Naive thymus-derived CD8-positive, alpha-beta T cell (primary cell): ENCODE data around the gene CELSR2. TPM values are rescaled to one million over a fixed set of nuclear protein-coding genes. Genes with fewer than 3 reads are reported as not detected.
A peak's percentile ranks its signal among the peaks of the same experiment; 100 is the strongest.

Source experiments
- ATAC-seq, 2 donors: fragments of 150-1000 bp; cut with Tn5 transposase in 1 of 2; sonication (Bioruptor Pico), chemical (Tn5 transposase) in 1 of 2; 1 replicate in 1 of 2; 2 replicates in 1 of 2; pipeline ENCODE4 v1.10.0; 2021; ENCODE audit warnings: mild to moderate bottlenecking in 2 of 2, moderate library complexity in 2 of 2
- POLR2A ChIA-PET: fragments of 350-600 bp; sonication (Branson Sonifier 250); formaldehyde crosslinking; loops from one replicate; lab custom pipeline; 2021; ENCODE audit warnings: antibody characterized with exemption; lab: Charles Lee
- DNase-seq, 10 donors: peaks; one replicate each; pipeline versions ENCODE4 v3.0.0 to v3.0.0-alpha.2; 2020 to 2022
- H3K27ac Mint-ChIP-seq, 10 donors: one replicate each; pipeline ENCODE4 v1.8.0; 2020 to 2022; ENCODE audit warnings: mild to moderate bottlenecking in 10 of 10, mixed read lengths in 10 of 10, moderate library complexity in 4 of 10, inconsistent platforms in 1 of 10
- H3K27me3 Mint-ChIP-seq, 5 donors: one replicate each; pipeline ENCODE4 v1.8.0; 2021 to 2022; ENCODE audit warnings: mixed read lengths in 5 of 5
- H3K36me3 Mint-ChIP-seq, 3 donors: one replicate each; pipeline ENCODE4 v1.8.0; 2020 to 2022; ENCODE audit warnings: mixed read lengths in 3 of 3, mild to moderate bottlenecking in 2 of 3, inconsistent platforms in 1 of 3
- H3K4me1 Mint-ChIP-seq, 4 donors: one replicate each; pipeline ENCODE4 v1.8.0; 2021 to 2022; ENCODE audit warnings: mixed read lengths in 4 of 4
- H3K4me3 Mint-ChIP-seq, 10 donors: one replicate each; pipeline ENCODE4 v1.8.0; 2020 to 2022; ENCODE audit warnings: mild to moderate bottlenecking in 10 of 10, mixed read lengths in 10 of 10, moderate library complexity in 6 of 10, inconsistent platforms in 1 of 10
- H3K9me3 Mint-ChIP-seq, 9 donors: one replicate each; pipeline ENCODE4 v1.8.0; 2020 to 2022; ENCODE audit warnings: mixed read lengths in 9 of 9, mild to moderate bottlenecking in 3 of 9, inconsistent platforms in 1 of 9, moderate library complexity in 1 of 9
- polyA plus RNA-seq, 3 donors: library from polyadenylated mRNA; unstranded; fragments of 300-500 nt; fragmentation: Illumina TruSeq; gene quantifications; one replicate each; pipeline ENCODE4 v1.2.3, GENCODE V29; 2021
- total RNA-seq, 8 experiments: library from RNA in 2 of 8; stranded (reverse) in 2 of 8; gene quantifications; one replicate each; pipeline ENCODE4 v1.2.3 and lab custom pipeline; 2021 to 2026

The CELSR2 gene
- total and polyA plus RNA-seq, 5 experiments from 2014 or later: 0.20 to 6.8 (median 0.94) TPM

DNA sequence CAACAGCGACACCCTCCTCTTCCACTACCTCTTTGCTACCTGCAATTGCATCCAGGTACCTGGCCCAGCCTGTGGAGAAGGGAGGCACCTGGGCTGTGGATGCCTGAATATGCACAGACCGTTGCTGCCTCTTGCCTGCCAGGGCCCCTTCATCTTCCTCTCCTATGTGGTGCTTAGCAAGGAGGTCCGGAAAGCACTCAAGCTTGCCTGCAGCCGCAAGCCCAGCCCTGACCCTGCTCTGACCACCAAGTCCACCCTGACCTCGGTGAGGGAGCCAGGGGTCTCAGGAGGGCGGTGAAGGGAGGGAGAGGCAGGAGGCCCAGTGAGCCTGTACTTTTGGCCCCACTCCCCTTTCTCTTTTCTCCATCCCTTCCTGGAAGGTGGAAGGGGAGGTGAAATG, 22.1 kb downstream of the CELSR2 start:
- Mint-ChIP-seq H3K27ac (no peak overlapping the region), H3K4me3 (no peak overlapping the region), H3K9me3 (no peaks in the 10 kb centered on the region), H3K27me3 (no peaks in the 10 kb centered on the region), H3K36me3 (peaks cover 0 to 12% (median 0%) of the 10 kb centered on the region in 3 donors), H3K4me1 (peaks cover 0 to 10% (median 2%) of the 10 kb centered on the region in 4 donors)
- ATAC-seq: no peak
- peak in 1 of 10 donors; percentile 41 for DNase-seq
- POLR2A ChIA-PET: interaction anchor here (1.1 kb wide), 1 partner anchor 25 kb away, joined by 4 read pairs; no protein-coding TSS in a partner anchor

- ATAC-seq (no peak), DNase-seq (peak in 1 of 10 donors; percentile 36)
- Mint-ChIP-seq H3K36me3 (peaks cover 0 to 12% (median 0%) of the 10 kb centered on the region in 3 donors), H3K4me1 (peaks cover 2 to 12% (median 4%) of the 10 kb centered on the region in 4 donors), H3K9me3 (no peaks in the 10 kb centered on the region), H3K27ac (peak overlapping the region in 1 of 10 donors; percentile 76), H3K27me3 (no peaks in the 10 kb centered on the region), H3K4me3 (no peak overlapping the region)
- POLR2A ChIA-PET: no interaction called here
These were observed 22.9 kb downstream of the CELSR2 start for GRCh38 chr1:109272021-109272799.

GRCh38 chr1:109272831-109273547, 23.6 kb downstream of the CELSR2 start:
- POLR2A ChIA-PET: no interaction called here
- peak in 1 of 10 donors; percentile 53 for DNase-seq
- Mint-ChIP-seq H3K4me1 (peaks cover 4 to 14% (median 5%) of the 10 kb centered on the region in 4 donors), H3K36me3 (peaks cover 0 to 12% (median 0%) of the 10 kb centered on the region in 3 donors), H3K4me3 (no peak overlapping the region), H3K9me3 (no peaks in the 10 kb centered on the region), H3K27ac (no peak overlapping the region), H3K27me3 (no peaks in the 10 kb centered on the region)
- no peak for ATAC-seq

- POLR2A ChIA-PET: no interaction called here
- peaks cover 0 to 9% (median 0%) of the 10 kb centered on the region in 3 donors for H3K36me3 Mint-ChIP-seq
- H3K4me1 Mint-ChIP-seq: peaks cover 3 to 14% (median 5%) of the 10 kb centered on the region in 4 donors
- DNase-seq (peak in 1 of 10 donors; percentile 26), ATAC-seq (no peak)
- H3K27me3 Mint-ChIP-seq: no peaks in the 10 kb centered on the region
- H3K9me3 Mint-ChIP-seq: no peaks in the 10 kb centered on the region
- H3K27ac Mint-ChIP-seq: peak overlapping the region in 3 of 10 donors; percentile 50 to 85 (median 83)
- H3K4me3 Mint-ChIP-seq: peak overlapping the region in 4 of 10 donors; percentile 1 to 47 (median 16)
These were observed 24.4 kb downstream of the CELSR2 start for GRCh38 chr1:109273570-109274288.

- no peak for ATAC-seq
- peaks cover 0 to 9% (median 0%) of the 10 kb centered on the region in 3 donors for H3K36me3 Mint-ChIP-seq
- POLR2A ChIA-PET: no interaction called here
- no peaks in the 10 kb centered on the region for H3K9me3 Mint-ChIP-seq
- H3K4me1 Mint-ChIP-seq: peaks cover 3 to 14% (median 5%) of the 10 kb centered on the region in 4 donors
- peak overlapping the region in 1 of 10 donors; percentile 87 for H3K27ac Mint-ChIP-seq
- H3K4me3 Mint-ChIP-seq: no peak overlapping the region
- H3K27me3 Mint-ChIP-seq: no peaks in the 10 kb centered on the region
- DNase-seq: peak in 1 of 10 donors; percentile 53
These were observed 25.5 kb downstream of the CELSR2 start for GRCh38 chr1:109274533-109275476.

DNA sequence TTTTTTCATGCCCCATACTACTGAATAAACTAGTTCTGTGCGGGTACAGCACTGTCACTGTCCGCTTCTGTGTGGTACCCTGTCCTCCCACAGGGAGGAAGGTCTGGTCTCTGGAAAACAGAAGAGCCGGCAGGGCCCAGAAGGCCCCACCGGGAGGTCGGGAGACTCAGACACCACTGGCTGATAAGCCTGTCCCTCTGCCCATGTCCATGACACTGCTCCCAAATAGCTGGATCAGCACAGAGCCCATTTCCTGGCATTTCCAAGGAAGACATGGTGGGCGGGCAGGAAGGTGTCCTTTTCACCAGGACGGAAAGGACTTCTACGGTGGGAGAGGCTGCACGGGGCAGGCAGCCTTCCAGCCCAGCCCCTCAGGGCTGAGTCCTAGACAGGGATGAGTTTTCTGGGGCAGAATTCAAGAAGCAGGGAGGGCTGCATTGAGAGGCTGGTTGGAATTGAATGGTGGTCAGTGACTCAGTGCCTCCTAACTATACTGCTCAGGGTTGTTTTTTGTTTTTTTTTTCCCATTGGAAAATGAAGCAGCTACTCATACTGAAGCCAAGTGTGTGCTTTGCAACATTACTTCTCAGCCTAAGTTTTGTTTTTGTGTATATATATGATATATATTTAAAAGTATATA, 26.5 kb downstream of the CELSR2 start:
- Mint-ChIP-seq H3K27me3 (no peaks in the 10 kb centered on the region), H3K4me1 (peaks cover 2 to 14% (median 5%) of the 10 kb centered on the region in 4 donors), H3K36me3 (peaks cover 0 to 4% (median 0%) of the 10 kb centered on the region in 3 donors), H3K9me3 (no peaks in the 10 kb centered on the region), H3K27ac (no peak overlapping the region), H3K4me3 (no peak overlapping the region)
- POLR2A ChIA-PET: no interaction called here
- ATAC-seq: no peak
- peak in 1 of 10 donors; percentile 18 for DNase-seq

- peak; percentile 17 to 78 (median 42) for DNase-seq
- Mint-ChIP-seq H3K27me3 (no peaks in the 10 kb centered on the region), H3K36me3 (no peaks in the 10 kb centered on the region), H3K4me1 (peaks cover 2 to 22% (median 7%) of the 10 kb centered on the region in 4 donors), H3K27ac (peak overlapping the region in 1 of 10 donors; percentile 22), H3K9me3 (no peaks in the 10 kb centered on the region), H3K4me3 (no peak overlapping the region)
- ATAC-seq: peak; percentile 53 to 70
- POLR2A ChIA-PET: interaction anchor here (0.6 to 1.2 kb wide), 2 partner anchors 121 to 256 kb away, joined by 4 to 7 read pairs; partner anchors contain the start of gene SORT1
These were observed 28.3 kb downstream of the CELSR2 start for GRCh38 chr1:109277434-109278204.

- peaks cover 3 to 30% (median 21%) of the 10 kb centered on the region in 4 donors for H3K4me1 Mint-ChIP-seq
- H3K36me3 Mint-ChIP-seq: no peaks in the 10 kb centered on the region
- no peaks in the 10 kb centered on the region for H3K9me3 Mint-ChIP-seq
- H3K4me3 Mint-ChIP-seq: no peak overlapping the region
- peaks cover 0 to 3% (median 0%) of the 10 kb centered on the region in 5 donors for H3K27me3 Mint-ChIP-seq
- POLR2A ChIA-PET: no interaction called here
- DNase-seq (no peak), ATAC-seq (no peak)
- peak overlapping the region in 2 of 10 donors; percentile 27 to 28 for H3K27ac Mint-ChIP-seq
These were observed 30.4 kb downstream of the CELSR2 start for GRCh38 chr1:109279615-109280278.

GRCh38 chr1:109280862-109281261, 31.5 kb downstream of the CELSR2 start:
- ATAC-seq (no peak), DNase-seq (no peak)
- Mint-ChIP-seq H3K4me1 (peaks cover 3 to 27% (median 21%) of the 10 kb centered on the region in 4 donors), H3K27me3 (peaks cover 0 to 3% (median 0%) of the 10 kb centered on the region in 5 donors), H3K36me3 (no peaks in the 10 kb centered on the region), H3K4me3 (peak overlapping the region in 1 of 10 donors; percentile 4), H3K9me3 (no peaks in the 10 kb centered on the region), H3K27ac (no peak overlapping the region)
- POLR2A ChIA-PET: no interaction called here
